Renal cortex interstitium (tissue), 11 donors: ENCODE data around the gene LEAP2. TPM values are rescaled to one million over a fixed set of nuclear protein-coding genes. Genes with fewer than 3 reads are reported as not detected.

Experiments used
- DNase-seq, 11 donors: peaks; one replicate each; pipeline ENCODE4 v3.0.0-alpha.2; 2013; ENCODE audit warnings: low read depth in 9 of 11, low spot score in 4 of 11; ENCODE audit errors: extremely low read depth in 1 of 11
- polyA plus RNA-seq, 3 donors: library from polyadenylated mRNA; unstranded; fragments of 120-200 nt; gene quantifications; one replicate each; pipeline ENCODE4 v1.2.1, GENCODE V29; 2013; ENCODE audit not compliant: insufficient read length in 3 of 3

The LEAP2 gene
- polyA plus RNA-seq, 3 donors = 2.5 to 6.6 (median 5.7) TPM

DNA sequence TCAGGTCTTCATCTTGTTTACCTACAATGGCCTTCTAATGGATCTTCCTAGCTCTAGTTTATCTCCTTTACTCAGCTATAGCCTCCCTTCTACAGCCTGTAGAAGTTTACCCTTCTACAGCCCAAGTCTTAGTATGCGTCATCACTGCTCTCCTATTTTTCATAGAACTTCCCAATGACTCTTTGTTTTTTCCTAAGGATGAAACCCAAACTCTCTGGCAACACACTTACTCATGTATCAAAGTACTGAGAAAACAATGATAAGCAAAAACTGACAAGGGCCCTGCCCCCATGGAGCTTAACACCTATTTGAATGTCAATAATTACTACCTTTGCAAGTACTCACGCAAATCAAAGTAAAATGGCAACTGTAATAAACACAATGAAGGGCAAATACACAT lies 33.7 kb downstream of the LEAP2 start:
- no peak for DNase-seq

DNA sequence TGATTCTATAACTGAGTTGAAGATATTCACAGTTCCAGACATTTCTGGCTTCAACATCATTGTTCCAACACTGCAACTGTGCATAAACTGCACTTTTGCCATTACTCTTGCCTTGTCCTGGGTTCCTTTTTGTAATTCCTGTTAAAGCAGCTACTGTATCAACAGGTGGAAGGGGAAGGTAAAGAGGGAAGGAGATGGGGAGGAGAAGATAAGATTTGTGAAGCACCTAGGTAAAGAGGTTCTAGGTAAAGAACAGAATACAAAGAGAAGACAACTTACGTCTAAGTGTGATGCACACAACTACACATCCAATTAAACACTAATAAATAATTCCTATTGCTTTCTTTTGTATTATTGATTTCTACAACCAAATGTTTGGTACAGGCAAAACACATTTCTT lies 36.2 kb downstream of the LEAP2 start:
- DNase-seq = no peak

DNA sequence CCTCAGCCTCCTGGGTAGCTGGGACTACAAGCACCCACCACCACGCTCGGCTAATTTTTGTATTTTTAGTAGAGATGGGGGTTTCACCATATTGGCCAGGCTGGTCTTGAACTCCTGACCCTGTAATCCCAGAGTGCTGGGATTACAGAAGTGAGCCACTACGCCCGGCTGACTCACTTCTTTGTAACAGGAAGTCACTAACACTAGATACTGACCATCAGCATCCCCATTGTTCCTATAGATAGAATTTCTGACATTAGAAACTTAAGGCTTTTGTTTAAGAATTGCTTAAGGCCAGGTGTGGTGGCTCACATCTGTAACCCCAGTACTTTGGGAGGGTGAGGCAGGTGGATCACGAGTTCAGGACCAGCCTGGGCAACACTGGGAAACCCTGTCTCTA lies 42.2 kb downstream of the LEAP2 start:
- DNase-seq = no peak

DNA sequence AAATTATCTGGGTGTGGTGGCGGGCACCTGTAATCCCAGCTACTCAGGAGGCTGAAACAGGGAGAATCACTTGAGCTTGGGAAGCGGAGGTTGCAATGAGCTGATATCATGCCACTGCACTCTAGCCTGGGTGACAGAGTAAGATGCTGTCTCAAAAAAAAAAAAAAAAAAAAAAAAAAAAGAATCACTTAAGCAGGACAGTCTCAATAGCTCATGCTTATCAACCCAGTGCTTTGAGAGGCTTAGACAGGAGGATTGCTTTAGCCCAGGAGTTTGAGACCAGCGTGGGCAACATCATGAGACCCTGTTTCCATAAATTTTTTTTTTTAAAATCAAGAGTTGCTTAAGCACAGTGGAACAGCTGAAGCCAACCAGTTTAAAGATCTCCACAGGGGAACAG lies 42.6 kb downstream of the LEAP2 start:
- DNase-seq = no peak

Other genes starting within 250 kb of the LEAP2 start
- not detected for gene IL13, start 215.5 kb upstream of the LEAP2 start, polyA plus RNA-seq
- gene IL4, start 199.7 kb upstream of the LEAP2 start, polyA plus RNA-seq = under 1 TPM in 1 of 3 donors, not detected in 2; 0.38 TPM
- gene KIF3A, start 136.1 kb upstream of the LEAP2 start, polyA plus RNA-seq = 10 to 100 TPM; 20.8 to 24.6 (median 21.3) TPM
- 1 to 10 TPM; 3.0 to 3.8 (median 3.7) TPM for gene CCNI2, start 126.2 kb upstream of the LEAP2 start, polyA plus RNA-seq
- gene SEPTIN8, start 96.4 kb upstream of the LEAP2 start, polyA plus RNA-seq = 10 to 100 TPM; 78.6 to 82.1 (median 79.2) TPM
- 1 to 10 TPM; 3.0 to 5.3 (median 4.4) TPM for gene SOWAHA, start 60.4 kb upstream of the LEAP2 start, polyA plus RNA-seq
- gene SHROOM1, start 43.0 kb upstream of the LEAP2 start, polyA plus RNA-seq = 10 to 100 TPM; 10.8 to 26.7 (median 14.1) TPM
- 1 to 10 TPM; 1.3 to 2.1 (median 1.7) TPM for gene GDF9, start 7.2 kb upstream of the LEAP2 start, polyA plus RNA-seq
- 100 to 1,000 TPM; 202 to 236 (median 231) TPM for gene UQCRQ, start 7.0 kb upstream of the LEAP2 start, polyA plus RNA-seq
- 10 to 100 TPM; 57.0 to 75.3 (median 69.6) TPM for gene AFF4, start 90.0 kb downstream of the LEAP2 start, polyA plus RNA-seq
- gene ZCCHC10, start 152.9 kb downstream of the LEAP2 start, polyA plus RNA-seq = 10 to 100 TPM; 28.8 to 36.8 (median 30.5) TPM
- 100 to 1,000 TPM; 124 to 153 (median 134) TPM for gene HSPA4, start 178.3 kb downstream of the LEAP2 start, polyA plus RNA-seq